Stimulated activated CD4-positive, alpha-beta T cell treated with anti-CD3 and anti-CD28 coated beads, Interleukin-2, amount 100 ng/mL, for 48 hours (primary cell): ENCODE results near the gene FBXL19.
"Not testable (repeated sequence)": the region's sequence is repeated elsewhere in the genome, so short reads cannot be mapped to it uniquely, and the experiment has no call there.

Experiments
- DNase-seq, 2 donors: peaks; one replicate each; pipeline ENCODE4 v3.0.0-alpha.2; 2020

FBXL19 gene, protein sequence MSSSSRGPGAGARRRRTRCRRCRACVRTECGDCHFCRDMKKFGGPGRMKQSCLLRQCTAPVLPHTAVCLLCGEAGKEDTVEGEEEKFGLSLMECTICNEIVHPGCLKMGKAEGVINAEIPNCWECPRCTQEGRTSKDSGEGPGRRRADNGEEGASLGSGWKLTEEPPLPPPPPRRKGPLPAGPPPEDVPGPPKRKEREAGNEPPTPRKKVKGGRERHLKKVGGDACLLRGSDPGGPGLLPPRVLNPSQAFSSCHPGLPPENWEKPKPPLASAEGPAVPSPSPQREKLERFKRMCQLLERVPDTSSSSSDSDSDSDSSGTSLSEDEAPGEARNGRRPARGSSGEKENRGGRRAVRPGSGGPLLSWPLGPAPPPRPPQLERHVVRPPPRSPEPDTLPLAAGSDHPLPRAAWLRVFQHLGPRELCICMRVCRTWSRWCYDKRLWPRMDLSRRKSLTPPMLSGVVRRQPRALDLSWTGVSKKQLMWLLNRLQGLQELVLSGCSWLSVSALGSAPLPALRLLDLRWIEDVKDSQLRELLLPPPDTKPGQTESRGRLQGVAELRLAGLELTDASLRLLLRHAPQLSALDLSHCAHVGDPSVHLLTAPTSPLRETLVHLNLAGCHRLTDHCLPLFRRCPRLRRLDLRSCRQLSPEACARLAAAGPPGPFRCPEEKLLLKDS

DNA sequence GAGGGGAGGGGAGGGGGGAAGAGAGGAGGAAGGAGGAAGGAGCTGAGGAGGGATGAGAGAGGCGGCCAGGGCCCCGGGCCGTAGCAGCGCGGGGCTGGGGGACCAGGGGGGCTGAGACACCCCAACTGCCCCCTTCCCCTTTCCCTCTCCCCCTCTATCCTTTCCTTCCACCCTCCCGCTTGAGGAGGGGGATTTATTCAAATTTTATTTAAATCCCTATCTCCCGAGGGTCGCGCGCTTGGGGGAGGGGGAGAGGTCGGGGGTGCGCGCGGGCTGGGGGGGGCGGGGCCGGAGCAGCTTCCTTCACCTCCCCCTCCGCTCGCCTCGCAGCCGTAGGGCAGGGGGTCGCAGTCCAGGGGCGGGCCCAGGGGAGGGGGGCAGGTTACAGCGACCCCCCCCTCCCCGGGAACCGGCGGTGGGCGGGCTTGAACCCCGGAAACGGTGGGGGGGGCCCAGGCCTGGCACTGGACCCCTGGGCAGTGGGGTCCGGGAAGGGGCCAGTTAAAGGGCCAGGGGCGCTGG is at the start of gene FBXL19:
Gene FBXL19, plus strand, starts transcription at position 19 of the 522 bp plus-strand sequence. CDS start 2,183 bp downstream, outside the sequence.
- no peak for DNase-seq

DNA sequence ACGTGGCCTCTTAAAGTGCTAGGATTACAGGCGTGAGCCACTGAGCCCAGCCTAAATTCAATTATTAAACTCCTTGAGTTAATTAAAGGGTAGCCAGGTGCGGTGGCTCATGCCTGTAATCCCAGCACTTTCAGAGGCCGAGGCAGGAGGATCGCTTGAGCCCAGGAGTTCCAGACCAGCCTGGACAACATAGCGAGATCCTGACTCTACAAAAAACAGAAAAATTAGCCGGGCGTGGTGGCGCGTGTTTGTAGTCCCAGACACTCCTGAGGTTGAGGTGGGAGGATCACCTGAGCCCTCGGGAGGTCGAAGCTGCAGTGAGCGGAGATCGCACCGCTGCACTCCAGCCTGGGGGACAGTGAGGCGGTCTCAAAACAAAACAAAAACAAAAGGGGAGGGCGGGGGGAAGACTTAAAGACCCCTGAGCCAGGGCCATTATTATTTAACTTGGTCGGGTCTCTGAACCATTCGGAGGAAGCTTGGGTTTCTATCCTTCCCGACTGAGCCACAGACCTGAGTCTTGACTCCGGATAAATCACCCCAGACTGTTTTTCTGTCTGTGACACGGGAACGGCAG is 49.0 kb upstream of the FBXL19 start:
- no peak for DNase-seq

DNA sequence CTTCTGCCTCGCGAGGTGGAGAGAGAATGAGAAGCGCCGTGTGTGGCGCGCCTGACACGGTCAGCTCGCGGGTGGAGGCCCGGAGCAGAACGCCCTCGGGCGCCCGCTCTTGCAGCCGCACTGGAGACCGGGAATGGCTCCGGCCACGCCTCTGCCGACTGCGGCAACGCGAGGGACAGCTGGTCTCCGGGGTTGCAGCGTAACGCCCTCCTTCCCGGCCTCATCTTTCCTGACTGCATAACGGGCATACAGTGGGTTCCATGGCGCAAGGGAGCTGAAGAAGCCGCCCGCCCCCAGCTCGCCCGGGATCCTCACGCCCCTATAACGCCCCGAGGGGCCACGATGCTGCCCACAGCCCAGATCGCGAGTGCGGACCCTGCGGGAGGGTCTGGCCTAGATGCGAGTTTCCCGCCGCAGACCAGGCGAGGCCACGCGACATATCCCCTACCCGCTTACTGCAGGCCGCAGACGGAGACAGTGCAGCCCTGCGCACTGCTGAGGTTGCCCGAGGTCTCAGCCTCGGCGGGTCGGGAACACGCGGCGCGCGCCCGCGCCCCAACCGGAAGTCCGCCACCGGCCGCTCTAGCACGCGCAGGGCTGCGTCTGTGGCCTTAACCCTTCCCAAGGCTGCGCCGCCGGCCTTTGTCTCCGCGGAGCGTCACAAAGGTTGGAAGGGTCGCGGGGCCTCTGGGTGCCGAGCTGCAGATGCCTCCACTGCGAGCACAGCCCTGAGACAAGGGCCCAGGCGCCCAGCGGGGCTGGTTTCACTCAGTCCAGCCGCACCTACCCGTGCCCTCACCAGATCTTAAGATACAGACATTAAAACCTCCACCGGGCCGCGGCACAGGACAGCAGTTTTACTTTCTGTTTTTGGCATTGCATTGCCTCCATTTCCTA is 48.3 kb upstream of the FBXL19 start:
- peak; percentile 83 to 86 for DNase-seq

DNA sequence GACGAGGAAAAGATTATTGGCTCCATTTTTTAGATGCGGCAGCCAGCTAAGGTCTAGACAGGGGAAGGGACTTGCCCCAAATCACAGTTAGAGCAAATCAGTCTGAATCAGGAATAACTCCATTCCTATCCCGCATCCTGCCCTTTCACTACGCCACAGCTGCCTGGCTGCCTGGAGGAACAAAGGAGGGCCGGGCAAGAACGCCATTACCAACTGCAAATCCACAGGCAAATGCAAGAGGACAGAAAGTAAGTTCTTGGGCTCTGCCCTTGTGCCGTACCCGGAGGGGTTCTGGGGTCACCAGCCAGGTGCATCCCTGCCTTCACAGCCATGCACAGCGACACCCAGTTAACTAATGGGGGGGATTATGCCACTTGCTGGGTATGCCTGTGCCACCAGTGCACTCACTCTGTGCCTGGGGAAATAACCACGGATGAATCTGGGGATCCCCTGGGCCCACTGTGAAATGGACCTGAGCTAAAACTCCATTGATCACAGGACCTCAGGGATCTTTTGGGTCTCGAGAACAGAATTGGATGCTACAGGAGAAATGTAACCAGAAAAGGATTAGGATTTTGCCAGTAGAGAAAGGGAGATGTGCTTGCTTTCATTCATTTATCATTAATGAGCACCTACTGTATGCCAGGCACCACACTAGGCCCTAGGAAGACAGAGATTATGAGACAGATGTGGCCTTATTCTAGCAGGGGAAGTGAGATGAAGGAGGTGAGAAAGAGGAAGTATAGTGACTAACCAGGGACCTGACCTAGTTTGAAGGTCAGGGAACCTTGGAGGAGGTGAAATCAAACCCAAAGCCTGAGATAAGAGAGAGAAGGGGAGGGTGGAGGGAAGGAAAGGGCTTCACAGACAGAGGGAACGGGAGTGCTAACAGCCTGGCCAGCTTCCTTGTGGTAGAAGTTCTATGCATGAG is 47.2 kb upstream of the FBXL19 start:
- DNase-seq: no peak

DNA sequence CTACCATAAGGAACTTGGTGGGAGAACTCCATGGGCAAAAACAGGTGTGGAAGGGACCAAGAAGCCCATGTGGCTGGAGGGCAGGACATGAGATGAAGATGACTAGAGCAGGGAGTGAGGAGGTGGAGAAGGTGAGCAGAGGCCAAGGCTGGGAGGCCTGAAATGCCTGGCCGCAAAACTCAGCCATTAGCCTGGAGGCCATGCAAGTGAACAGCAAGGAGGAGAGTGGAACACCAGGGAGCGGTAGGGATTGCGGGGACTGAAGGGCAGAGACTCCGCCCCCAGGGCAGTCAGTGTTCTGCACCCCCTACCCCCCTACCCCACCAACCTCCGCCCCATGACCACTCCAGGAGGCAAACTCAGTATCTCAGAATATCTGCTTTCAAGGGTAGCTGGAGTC is 46.5 kb upstream of the FBXL19 start:
- DNase-seq: no peak

DNA sequence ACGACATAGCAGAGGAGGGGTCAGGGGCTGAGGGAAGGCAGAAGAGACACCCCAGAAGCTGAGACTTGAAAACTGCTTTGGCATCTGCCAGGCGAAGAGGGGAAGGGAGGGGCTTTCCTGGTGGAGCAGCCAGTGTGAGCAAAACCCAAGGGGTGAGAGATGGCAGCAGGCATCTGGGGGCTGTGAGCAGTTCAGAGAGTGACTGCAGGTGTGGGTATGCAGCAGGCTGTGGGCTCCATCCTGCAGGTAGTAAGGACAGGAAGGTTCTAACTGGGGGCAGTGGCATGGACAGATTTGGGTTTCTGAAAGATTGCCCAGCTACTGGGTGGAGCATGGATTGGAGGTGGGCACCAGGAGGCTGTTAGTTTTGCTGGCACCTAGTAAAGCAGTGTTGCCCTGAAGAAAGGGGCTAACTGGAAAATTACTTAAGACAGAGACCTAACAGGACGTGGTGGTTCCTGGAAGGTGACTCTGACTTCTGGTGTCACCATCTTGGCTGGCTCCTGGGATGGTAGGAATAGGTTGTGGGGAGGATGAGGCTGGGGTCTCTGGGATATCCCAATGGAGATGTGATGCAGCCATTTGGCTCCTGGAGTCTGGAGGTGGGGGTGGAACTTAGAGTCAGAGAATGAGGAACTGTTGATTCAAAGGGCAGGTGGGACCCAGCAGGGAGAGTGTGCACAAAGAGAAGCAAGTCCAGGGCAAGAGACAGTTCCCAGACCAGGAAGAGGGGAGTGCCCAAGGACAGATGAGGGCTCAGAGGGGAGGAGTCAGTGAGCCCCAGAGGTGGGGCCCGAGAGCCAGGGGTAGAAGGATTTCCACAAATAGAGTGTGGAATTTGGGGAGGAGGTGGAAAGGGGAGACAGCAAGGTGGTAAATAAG is 40.7 kb upstream of the FBXL19 start:
- no peak for DNase-seq

DNA sequence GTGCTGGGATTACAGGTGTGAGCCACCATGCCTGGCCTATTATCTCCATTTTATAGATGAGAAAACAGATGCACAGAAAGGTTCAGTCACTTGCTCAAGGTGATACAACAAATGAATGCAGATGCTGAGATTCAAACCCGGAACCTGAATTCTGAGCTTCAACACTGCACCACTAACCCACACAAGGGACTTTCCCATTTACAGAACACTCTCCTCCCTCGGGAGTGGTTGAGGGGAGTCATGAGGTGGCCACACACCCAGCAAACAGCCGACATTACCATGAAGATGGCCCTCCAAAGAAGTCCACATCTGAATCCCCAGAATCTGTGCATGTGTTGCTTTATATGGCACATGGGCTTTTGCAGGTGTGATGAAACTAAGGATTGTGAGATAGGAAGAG is 38.6 kb upstream of the FBXL19 start:
- DNase-seq: no peak

DNA sequence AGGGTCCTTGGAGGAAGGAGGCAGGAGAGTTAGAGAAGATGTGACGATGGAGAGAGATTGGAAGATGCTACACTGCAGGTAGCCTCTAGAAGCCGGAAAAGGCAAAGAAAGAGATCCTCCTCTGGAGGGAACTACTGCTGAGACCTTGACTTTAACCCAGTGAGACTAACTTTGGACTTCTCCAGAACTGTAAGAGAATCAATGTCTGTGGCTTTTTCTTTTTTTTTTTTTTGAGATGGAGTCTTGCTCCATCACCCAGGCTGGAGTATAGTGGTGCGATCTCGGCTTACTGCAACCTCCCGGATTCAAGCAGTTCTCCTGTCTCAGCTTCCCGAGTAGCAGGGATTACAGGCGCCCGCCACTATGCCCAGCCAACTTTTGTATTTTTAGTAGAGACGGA is 38.2 kb upstream of the FBXL19 start:
- no peak for DNase-seq

DNA sequence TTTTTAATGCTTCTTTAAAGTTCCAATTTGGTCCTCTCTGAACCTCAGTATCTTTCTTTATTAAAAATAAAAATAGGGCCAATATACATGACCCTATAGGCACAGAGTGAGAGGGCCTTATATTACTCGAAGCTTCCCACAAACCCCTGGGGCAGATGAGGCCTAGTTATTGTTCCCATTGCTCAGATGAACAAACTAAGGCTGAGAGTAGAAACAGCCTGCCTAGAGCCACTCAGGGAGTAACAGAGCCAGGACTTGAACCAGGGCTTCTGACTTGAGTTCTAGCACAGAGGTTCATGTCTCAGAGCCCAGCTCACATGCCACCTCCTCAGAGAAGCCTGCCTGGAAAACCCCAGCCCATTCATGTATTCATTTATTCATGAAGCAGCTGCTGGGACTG is 37.2 kb upstream of the FBXL19 start:
- no peak for DNase-seq

DNA sequence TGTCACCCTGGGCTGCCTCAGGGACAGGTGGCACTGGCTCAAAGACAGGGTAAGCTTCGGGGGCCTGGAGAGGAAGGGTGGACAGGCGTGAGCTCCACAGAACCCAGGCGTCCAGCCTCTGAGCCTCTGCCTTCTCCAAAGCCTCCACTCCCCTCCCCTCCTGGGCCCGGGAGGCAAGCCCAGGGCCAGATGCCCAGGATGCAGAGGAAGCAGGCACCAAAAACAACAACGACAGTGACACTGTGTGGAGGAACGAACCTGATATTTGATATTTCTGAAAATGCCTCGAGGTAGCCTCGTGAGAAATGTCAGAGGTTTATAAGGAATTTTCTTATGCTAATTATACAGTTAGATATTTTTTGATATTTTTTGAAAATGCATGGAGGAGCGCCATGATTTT is 35.4 kb upstream of the FBXL19 start:
- no peak for DNase-seq

DNA sequence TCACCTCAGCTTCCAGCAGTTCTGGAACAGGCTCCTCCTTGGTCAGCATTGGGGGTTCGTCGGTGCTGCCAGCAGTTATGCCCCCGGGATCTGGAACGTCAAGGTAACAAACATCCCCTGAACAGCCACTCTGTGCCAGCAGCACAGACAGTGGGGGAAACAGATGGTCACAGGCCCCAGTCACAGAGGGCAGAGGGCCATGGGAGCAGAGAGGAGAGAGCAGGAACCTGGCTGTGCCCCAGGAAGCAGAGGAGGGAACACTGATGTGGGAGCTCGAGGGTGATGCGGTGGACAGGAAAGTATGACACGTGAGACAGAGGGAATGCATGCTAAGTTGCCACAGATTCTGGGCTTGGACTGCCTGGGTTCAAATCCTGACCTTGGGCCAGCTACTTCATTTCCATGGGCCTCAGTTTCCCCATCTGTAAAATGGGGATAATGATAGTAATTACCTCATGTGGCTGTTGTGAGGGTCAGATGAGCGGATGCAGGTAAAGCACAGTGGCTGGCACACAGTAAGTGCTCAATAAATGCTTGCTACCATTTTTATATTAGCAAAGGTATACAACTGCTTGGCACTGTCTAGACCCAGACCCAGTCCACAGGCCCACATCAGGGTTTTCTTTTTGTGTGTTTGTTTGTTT is 34.4 kb upstream of the FBXL19 start:
- no peak for DNase-seq

DNA sequence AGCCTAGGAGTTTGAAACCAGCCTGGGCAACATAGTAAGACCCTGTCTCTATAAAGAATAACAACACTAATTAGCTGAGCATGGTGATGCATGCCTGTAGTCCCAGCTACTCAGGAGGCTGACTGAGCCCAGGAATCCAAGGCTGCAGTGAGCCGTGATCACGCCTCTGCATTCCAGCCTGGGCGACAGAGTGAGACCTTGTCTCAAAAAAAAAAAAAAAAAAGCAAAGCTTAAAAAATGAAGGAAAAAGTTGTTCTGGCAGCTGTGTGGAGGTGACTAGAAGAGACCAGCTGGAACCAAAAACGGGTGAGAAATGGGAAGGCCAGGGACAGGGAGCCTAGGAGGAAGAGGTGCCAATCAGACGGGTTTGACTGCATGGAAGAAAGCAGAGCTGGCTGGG is 33.7 kb upstream of the FBXL19 start:
- DNase-seq: no peak

DNA sequence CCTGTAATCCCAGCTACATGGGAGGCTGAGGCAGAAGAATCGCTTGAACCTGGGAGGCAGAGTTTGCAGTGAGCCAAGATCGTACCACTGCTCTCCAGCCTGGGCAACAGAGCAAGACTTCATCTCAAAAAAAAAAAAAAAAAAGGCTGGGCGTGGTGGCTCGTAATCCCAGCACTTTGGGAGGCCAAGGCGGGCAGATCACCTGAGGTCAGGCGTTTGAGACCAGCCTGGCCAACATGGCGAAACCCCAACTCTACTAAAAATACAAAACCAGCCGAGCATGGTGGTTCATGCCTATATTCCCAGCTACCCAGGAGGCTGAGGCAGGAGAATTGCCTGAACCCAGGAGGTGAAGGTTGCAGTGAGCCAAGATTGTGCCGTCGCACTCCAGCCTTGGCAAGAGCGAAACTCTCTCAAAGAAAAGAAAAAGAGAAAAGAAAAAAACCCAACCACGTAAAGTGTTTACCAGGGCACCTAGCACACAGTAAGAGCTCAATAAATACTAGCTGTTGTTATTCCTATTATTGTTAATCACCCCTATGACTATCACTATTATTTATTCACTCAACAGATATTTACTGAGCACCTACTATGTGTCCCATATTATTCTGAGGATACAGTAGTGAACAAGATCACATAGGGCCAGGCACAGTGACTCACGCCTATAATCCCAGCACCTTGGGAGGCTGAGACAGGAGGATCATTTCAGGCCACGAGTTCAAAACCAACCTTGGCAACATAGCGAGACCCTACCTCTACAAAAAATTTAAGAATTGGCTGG is 32.1 kb upstream of the FBXL19 start:
- DNase-seq: not testable (repeated sequence)

DNA sequence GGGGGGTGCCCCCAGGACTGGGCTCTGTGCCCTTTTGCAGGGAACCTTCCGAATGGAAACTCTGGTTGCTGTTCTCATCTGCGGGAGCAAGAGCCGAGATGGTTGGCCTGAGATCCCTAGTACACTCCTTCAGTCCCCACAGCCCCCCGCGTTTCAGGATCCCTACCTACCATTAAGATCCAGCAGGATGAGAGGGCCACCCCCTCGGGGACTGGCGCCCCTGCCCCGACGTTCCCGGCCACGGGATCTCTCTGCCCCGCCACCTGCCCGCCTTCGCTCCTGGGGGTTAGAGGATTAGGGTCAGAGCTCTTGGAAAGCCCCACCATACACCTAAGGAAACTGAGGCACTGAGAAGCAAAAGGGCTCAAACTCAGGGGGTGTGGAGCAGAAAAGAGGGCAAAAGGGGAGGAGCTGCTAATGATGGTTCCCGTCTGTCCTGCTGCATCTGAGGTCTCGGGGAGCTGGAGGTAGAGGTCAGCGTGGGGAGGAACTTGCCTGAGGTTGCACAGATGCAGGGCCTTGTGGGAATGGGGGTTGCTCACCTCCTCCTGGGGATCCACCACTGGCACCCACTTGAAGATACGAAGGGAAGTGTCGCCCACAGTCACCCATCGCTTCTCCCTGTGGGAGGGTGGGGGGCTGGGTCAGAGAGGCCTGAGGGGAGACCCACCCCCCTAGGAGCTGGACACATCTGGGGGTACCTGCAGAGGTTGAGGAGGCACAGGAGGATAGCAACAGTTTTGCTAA is 30.5 kb upstream of the FBXL19 start:
- DNase-seq: no peak

DNA sequence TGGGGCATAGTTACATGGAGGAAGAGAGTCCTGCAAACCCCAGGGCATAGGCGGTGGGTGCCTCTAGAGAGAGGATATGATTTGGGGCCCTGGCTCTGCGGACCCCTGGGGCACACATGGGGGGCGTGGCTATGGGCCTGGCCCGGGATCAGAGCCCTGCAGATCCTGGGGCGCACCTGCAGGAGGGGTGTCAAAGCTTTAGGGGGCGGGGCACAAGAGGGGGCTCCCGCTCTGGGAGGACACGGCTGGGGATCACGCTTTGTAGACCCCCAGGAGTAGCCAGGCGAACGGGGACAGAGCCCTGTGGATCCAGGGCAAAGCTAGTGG is 30.0 kb upstream of the FBXL19 start:
- DNase-seq: no peak

DNA sequence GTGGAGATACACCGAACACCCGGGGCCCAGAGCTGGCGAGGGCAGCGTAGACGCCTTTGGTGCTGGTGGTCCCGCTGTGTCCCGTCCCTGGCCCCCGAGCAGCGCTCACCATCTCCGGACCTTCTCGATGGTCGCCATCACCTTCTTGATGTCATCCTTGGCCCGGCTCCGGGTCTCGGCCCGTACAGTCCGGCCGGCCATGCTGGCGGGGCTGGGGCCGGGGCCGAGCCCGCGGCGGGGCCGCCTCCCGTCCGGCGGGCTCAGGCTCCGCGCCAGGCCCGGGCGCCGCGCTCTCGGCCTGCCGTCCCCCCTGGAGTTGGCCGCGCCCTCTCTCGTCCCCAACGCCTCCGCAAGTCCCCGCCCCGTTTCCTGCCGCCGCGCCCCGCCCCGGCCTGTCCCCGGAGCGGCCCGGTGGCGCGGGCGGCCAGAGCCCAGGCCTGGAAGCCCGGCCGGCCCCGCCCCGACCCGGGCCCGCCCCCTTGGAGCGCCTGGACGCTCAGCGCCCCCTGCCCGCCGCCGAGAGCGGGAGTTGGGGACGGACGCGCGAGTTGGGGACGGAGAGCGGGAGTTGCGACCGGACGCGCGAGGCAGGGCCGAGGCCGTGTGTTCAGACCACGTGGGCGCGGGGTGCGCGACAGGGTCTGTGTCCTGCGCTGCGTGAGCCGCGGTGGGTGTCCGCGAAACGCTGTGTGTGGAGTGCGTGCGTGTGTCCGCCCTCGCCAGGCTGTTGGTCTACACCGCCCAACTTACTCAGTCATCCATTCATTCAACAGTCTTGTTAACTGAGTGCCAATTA is 29.4 kb upstream of the FBXL19 start, which contains the start of gene BCL7C:
Gene BCL7C, minus strand, starts transcription at position 334 of the 796 bp plus-strand sequence. Its CDS starts 133 bp downstream, at position 201.
- peak; percentile 81 for DNase-seq

DNA sequence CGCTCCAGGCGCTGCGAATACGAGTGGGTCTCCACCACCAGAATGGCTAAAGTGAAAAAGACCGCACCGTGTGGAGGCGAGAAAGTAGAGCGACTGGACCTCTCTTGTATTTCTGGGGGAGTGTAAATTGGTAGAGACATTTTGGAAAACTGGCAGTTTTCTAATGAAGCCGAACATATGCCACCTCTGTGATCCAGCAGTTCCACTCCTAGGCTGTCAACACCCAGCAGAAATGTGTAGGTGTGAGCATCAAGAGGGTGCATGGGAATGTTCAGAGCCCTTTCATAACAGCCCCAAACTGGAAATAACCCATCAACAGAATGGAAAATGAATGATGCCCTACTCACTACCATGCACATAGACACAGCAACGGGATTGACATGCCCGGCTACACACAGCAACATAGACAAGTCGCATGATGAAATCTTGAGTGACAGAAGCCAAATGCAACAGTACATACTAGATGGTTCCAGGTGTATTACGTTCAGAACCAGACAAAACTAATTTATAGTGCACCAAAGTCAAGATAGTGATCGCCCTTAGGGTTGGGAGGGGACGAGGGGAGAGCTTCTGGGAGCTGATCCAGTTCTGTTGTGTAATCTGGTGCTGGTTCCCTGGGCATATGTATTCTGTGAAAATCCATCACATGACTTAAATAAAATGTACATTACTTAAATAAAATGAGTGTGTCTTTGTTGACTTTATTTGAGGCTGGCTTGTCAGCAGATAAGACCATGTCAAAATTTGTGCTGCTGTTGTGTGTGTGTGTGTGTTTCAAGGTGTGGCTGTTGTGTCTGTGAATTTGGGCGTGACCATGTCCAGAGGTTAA is 28.6 kb upstream of the FBXL19 start:
- DNase-seq: no peak
